Coronary artery (tissue), 2 donors: ENCODE measurements around the gene ZFR.

Experiments used
- DNase-seq: peaks from one replicate; pipeline ENCODE4 v3.0.0-alpha.2; 2017; ENCODE audit warnings: low spot score
- H3K27ac ChIP-seq, 2 donors: fragments of 200-600 bp; sonication (generic); one replicate each; pipeline ENCODE4 v1.5.1; 2016 to 2019
- H3K4me3 ChIP-seq: fragments of 200-600 bp; sonication (generic); 2 replicates; pipeline ENCODE4 v1.5.1; 2016; ENCODE audit warnings: mild to moderate bottlenecking, moderate library complexity
- CTCF ChIP-seq: fragments of 200-600 bp; sonication (generic); IDR thresholded peaks from one replicate; pipeline ENCODE4 v1.5.1; 2019; ENCODE audit warnings: antibody characterized with exemption

The ZFR gene

GRCh38 chr5:32311404-32312196 lies 132.9 kb downstream of the ZFR start:
- H3K4me3 ChIP-seq, result peak overlapping the region; percentile 81
- TF ChIP-seq CTCF, result no peak
- peak overlapping the region; percentile 92 to 98 for H3K27ac ChIP-seq
- peak; percentile 75 for DNase-seq

GRCh38 chr5:32309761-32310160 lies 134.8 kb downstream of the ZFR start:
- no peak overlapping the region for H3K27ac ChIP-seq
- DNase-seq, result no peak

GRCh38 chr5:32308946-32309345 lies 135.6 kb downstream of the ZFR start:
- TF ChIP-seq CTCF, result no peak
- H3K4me3 ChIP-seq, result no peak overlapping the region
- H3K27ac ChIP-seq, result peak overlapping the region in 1 of 2 donors; percentile 50
- no peak for DNase-seq

More at GRCh38 chr5:32309761-32310160, 134.8 kb downstream of the ZFR start:
- no peak overlapping the region for H3K4me3 ChIP-seq
- no peak for TF ChIP-seq CTCF

GRCh38 chr5:32307769-32308194 lies 136.8 kb downstream of the ZFR start:
- Histone ChIP-seq H3K4me3 (no peak overlapping the region), H3K27ac (no peak overlapping the region)
- no peak for TF ChIP-seq CTCF
- no peak for DNase-seq

GRCh38 chr5:32304622-32305021 lies 139.9 kb downstream of the ZFR start:
- DNase-seq, result no peak
- no peak overlapping the region for H3K27ac ChIP-seq
- no peak for TF ChIP-seq CTCF
- H3K4me3 ChIP-seq, result no peak overlapping the region
